GM21367 (cell line): ENCODE measurements around the gene SLC2A9.

Source experiments
- ATAC-seq: cut with Tn5 transposase; IDR thresholded peaks from one replicate; pipeline ENCODE4 v1.9.1; 2021; ENCODE audit not compliant: unreplicated experiment

SLC2A9 gene

DNA sequence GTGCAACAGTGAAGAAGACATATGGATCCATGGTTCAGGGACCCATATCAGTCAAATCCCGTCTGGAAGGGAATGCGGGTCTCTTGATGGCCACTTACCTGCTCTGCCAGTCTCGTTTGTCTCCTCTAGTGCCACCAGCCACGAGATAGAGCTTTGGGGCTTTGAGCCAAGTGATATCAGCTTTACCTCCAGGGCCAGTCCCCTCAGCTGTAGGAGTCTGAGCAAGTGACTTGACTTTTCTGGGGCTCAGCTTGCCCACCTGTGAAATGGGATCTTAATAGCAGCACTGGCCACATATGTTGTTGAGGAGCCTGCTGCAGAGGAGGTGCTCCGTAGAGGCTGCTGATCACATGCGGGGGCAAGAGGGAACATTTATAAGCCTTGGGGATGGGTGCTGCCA lies 1.2 kb downstream of the SLC2A9 start:
- no peak for ATAC-seq

GRCh38 chr4:10019521-10020051 lies 1.7 kb downstream of the SLC2A9 start:
- ATAC-seq: no peak

GRCh38 chr4:10018818-10019461 lies 2.4 kb downstream of the SLC2A9 start:
- peak; percentile 92 for ATAC-seq

- no peak for ATAC-seq
Measured at GRCh38 chr4:10017037-10017893, 4.0 kb downstream of the SLC2A9 start.

- no peak for ATAC-seq
Measured at GRCh38 chr4:10016169-10016568, 5.1 kb downstream of the SLC2A9 start.

DNA sequence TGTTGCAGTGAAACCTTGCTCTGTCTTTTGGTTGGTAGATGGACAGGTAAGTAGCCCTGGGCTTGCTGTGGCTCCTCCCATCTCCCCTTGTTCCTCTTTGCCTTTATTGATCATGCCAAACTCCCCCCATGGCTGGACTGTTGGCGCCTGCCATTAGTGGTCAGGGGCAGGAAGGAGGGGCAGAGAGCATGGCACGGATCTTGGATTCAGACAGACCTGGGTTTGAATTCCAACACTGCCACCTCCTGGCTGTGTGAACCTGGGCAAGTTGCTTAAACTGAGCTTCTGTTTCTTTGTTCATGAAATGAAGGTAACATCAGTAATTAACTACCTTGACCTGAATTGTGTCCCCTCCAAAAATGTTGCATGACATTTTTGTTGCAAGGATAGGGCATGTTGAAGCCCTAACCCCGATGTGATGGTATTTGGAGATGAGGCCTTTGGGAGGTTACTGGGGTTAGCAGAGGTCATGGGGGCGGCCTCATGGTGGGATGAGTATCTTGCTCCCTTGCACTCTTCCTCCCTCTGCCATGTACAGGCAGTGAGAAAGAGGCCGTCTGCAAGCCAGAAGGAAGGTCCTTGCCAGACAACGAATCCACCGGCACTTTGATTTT lies 6.0 kb downstream of the SLC2A9 start:
- no peak for ATAC-seq

- ATAC-seq: no peak
Measured at GRCh38 chr4:10013722-10014121, 7.6 kb downstream of the SLC2A9 start.

- no peak for ATAC-seq
Measured at GRCh38 chr4:10011885-10012284, 9.4 kb downstream of the SLC2A9 start.

DNA sequence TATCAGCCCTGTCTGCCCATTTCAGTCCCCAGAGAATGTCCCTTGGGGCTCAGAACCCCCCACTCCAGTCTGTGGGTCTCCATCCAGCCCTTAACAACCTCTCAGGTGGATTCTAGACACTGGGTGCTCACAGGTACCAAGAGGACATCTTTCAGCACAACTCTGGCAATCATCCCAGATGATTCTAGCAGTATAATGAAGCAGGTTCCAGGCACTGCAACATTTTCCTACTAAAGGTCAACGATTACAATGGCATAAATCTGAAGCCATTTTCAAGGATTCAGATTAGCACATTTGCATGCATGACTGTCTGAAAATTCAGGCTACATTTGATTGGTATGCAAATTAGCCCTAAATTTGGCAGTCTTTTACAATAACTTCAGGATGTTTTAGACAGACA lies 10.0 kb downstream of the SLC2A9 start:
- ATAC-seq: no peak

DNA sequence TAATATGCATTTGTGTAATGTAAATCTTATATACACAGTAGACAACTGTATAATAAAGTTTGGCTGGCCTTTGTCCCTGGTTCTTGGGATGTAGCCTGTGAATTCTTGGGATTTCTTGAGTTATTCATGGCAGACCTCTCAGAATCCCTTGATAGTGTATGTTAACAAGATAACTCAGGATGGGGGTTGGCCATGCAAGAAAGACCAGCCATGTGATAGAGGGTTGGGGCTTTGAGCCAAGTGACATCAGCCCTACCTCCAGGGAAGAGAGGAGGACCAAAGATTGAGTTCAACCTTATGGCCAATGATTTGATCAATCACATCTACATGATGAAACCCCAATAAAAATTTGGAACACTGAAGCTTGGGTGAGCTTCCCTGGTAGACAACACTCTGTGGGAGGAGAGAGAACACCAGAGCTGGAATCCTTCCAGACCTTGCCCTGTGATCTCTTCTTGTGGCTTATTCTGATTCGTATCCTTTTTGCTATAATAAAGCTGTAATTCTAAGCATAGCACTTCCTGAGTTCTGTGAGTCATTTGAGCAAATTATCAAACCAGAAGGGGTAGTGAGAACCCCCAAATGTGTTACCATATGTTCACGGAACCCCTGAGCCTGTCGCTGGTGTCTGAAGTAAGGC lies 11.3 kb downstream of the SLC2A9 start:
- ATAC-seq: no peak

DNA sequence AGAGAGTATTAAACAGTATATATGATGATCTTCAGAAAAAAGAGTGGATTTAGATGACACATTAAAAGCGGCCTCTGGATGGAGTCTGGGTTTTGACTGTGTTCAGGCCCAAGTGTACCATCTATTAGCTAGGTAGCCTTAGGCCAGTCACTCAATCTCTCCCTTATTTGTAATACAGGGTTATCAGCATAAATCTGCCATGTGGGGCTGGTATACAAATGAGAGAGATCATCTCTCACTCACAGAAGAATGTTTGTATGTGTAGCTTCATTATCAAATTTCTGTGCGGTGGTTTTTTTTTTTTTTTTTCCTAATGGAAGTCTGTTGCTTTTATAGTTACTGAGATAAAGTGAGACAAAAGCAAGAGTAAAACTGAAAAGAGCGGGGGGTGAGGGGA lies 12.7 kb downstream of the SLC2A9 start:
- no peak for ATAC-seq

DNA sequence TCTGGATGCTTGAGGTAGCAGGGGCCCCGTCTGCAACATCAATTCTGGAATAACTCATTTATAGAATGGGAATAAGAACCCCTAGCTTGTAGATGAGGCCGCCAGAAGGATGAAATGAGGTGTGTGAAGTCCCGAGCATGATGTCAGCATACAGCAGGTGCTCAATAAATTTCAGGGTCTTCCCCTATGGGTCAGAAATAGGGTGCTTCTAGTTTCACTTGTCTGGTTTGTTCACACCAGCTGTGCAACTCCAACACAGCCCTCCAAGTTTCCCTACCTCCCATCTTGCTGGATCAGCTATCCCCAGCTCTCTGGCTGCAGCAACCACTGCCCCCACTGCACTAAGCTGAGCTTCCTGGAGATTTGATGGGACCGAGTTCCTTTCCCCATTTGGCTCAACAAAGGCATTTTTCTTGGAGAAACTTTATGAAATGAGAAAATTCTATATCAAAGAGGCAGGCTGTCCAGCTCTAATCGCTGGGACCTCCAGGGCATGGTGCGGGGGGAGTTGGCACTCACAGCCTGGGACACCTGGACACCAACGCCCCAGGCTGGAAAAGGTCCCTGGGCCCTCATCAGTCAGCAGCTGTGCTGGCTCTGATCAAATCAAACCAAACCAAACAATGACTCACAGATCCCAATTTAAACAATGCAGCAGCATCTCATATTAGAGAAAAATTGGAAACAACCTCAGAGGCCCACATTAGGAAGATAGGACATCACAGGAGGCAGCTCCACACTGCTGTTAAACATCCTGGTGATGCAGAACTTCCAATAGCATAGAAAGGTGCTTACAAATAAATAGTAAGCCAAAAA lies 13.3 kb downstream of the SLC2A9 start:
- ATAC-seq: no peak

- peak; percentile 41 for ATAC-seq
Measured at GRCh38 chr4:10007436-10007740, 13.9 kb downstream of the SLC2A9 start.

DNA sequence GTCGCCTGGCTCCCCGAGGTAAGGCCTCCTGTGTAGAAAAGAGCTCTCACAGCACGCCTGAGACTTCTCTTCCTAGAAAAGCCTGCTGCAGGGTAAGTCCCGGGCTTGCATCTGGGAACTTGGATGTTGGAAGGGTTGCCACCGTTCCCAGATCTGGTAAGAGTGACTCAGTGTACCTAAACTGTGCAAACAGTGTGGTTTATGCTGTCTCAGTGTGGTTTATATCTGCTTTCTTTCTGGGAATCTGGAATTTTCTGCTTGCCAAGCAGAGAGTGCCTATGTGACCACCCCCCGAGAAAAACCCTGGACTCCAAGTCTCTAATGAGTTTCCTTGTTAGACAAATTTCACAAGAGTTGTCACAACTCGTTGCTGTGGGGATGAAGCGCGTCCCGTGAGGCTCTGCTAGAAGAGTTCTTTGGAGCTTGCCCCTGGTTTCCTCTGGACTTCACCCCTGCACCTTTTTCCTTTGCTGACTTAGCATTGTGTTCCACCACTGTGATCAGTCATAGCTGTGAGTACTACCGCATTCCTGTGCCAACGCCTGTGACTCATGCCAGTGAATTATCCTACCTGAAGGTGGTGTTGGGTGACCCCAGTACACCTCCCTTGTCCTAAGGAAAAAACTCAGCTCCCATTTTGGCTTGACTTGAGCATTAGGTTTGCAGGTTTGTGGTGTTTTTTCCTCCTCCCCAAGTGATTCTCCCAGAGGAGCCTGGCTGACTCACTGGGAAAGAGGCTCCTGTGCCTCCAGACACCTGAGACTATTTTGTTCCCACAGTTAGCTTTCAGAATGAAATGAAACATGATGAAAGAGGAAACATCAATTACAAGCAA lies 14.5 kb downstream of the SLC2A9 start:
- ATAC-seq: no peak

- ATAC-seq: peak; percentile 30
Measured at GRCh38 chr4:10006231-10006600, 15.1 kb downstream of the SLC2A9 start.

GRCh38 chr4:10005632-10006031 lies 15.7 kb downstream of the SLC2A9 start:
- ATAC-seq: no peak

DNA sequence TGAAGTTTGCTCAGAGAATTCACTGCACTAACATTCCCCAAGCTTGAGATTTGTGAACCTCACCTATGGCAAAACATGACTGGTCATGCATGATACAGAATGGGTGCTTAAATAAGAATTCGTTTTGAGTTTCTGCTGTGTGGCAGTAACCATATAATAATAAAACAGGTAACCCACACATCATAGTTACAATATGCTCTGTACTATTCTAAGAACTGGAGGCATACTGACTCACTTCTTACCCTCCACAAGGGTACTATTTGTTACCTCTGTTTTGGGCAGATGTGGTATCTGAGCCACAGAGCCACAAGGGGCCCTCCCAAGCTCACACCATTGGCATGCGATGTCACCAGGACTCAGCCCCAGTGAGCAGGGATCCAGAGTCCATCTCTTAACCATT lies 17.6 kb downstream of the SLC2A9 start:
- ATAC-seq: no peak

- no peak for ATAC-seq
Measured at GRCh38 chr4:10002278-10002677, 19.0 kb downstream of the SLC2A9 start.

- no peak for ATAC-seq
Measured at GRCh38 chr4:10001757-10002156, 19.5 kb downstream of the SLC2A9 start.
